HTR-8/SVneo (cell line): ENCODE measurements around the gene PRR14L.
"Not testable (repeated sequence)": the region's sequence is repeated elsewhere in the genome, so short reads cannot be mapped to it uniquely, and the experiment has no call there.

Experiments
- DNase-seq: peaks from one replicate; pipeline ENCODE4 v3.0.0; 2011; ENCODE audit warnings: low spot score, mixed read lengths; ENCODE audit not compliant: insufficient read length
- FAIRE-seq: peaks from 2 replicates; lab custom pipeline; 2011; peaks lifted over from hg19 to GRCh38; lab: Jason Lieb, UNC

The PRR14L gene

GRCh38 chr22:31683181-31684105, 66.5 kb downstream of the PRR14L start:
- no peak for DNase-seq
- no peak for FAIRE-seq

- no peak for FAIRE-seq
- DNase-seq = no peak
These were observed 67.2 kb downstream of the PRR14L start for GRCh38 chr22:31682751-31683150.

GRCh38 chr22:31681349-31682345, 68.3 kb downstream of the PRR14L start:
- no peak for FAIRE-seq
- DNase-seq = no peak

GRCh38 chr22:31680861-31681341, 69.0 kb downstream of the PRR14L start:
- no peak for FAIRE-seq
- no peak for DNase-seq

- DNase-seq (no peak), FAIRE-seq (no peak)
These were observed 71.2 kb downstream of the PRR14L start for GRCh38 chr22:31678748-31679147.

- DNase-seq = peak; percentile 90
- peak; percentile 87 for FAIRE-seq
These were observed 73.2 kb downstream of the PRR14L start for GRCh38 chr22:31676700-31677099.

GRCh38 chr22:31674219-31674618, 75.7 kb downstream of the PRR14L start:
- not testable (repeated sequence) for FAIRE-seq, DNase-seq

GRCh38 chr22:31668849-31669248, 81.1 kb downstream of the PRR14L start:
- DNase-seq, FAIRE-seq: not testable (repeated sequence)

- DNase-seq (no peak), FAIRE-seq (no peak)
These were observed 87.3 kb downstream of the PRR14L start for GRCh38 chr22:31662668-31663037.

- FAIRE-seq = peak; percentile 69
These were observed 87.9 kb downstream of the PRR14L start, which contains the start of gene PISD for GRCh38 chr22:31661851-31662667. TSS of gene PISD (minus strand) at chr22:31662215. CDS start at chr22:31662208, 7 bp downstream.

GRCh38 chr22:31660860-31661341, 89.0 kb downstream of the PRR14L start:
- not testable (repeated sequence) for FAIRE-seq, DNase-seq

More at GRCh38 chr22:31661851-31662667, 87.9 kb downstream of the PRR14L start, which contains the start of gene PISD:
- DNase-seq = peak; percentile 86

GRCh38 chr22:31659246-31659645, 90.7 kb downstream of the PRR14L start:
- FAIRE-seq (no peak), DNase-seq (no peak)

- DNase-seq (no peak), FAIRE-seq (no peak)
These were observed 95.5 kb downstream of the PRR14L start for GRCh38 chr22:31654408-31654807.

- DNase-seq (no peak), FAIRE-seq (no peak)
These were observed 96.0 kb downstream of the PRR14L start for GRCh38 chr22:31653944-31654343.

- FAIRE-seq = no peak
- DNase-seq = no peak
These were observed 96.8 kb downstream of the PRR14L start for GRCh38 chr22:31652911-31653684.

GRCh38 chr22:31652088-31652487, 97.8 kb downstream of the PRR14L start:
- FAIRE-seq (no peak), DNase-seq (no peak)

- DNase-seq = no peak
- no peak for FAIRE-seq
These were observed 98.3 kb downstream of the PRR14L start for GRCh38 chr22:31651664-31652063.

GRCh38 chr22:31650391-31650790, 99.5 kb downstream of the PRR14L start:
- no peak for FAIRE-seq
- DNase-seq = no peak
